Measurements from ENCODE around the gene RPL29. TPM values are rescaled to one million over a fixed set of nuclear protein-coding genes. Genes with fewer than 3 reads are reported as not detected.

Gene RPL29
- total RNA-seq, 1 donor from 2014 or later = 765 TPM

- H3K27ac ChIP-seq = no peak overlapping the region
- intact Hi-C loops (cut with DNase I) = no loop called here
Measured at GRCh38 chr3:51949121-51949520, 46.6 kb downstream of the RPL29 start.

GRCh38 chr3:51948016-51948580 lies 47.6 kb downstream of the RPL29 start:
- H3K27ac ChIP-seq = no peak overlapping the region
- intact Hi-C loops (cut with DNase I) = no loop called here
- TF ChIP-seq CTCF (IDR thresholded peaks at IDR 0.05) = no peak
- DNase-seq (peak; percentile 35), ATAC-seq (no peak)
- H3K4me1 ChIP-seq = peaks cover 4% of the 10 kb centered on the region
- H3K27me3 ChIP-seq (ENCODE audit: low read depth) = no peaks in the 10 kb centered on the region
- H3K4me3 ChIP-seq = no peak overlapping the region
- no peaks in the 10 kb centered on the region for H3K9me3 ChIP-seq
- H3K36me3 ChIP-seq = peaks cover 22% of the 10 kb centered on the region

More at GRCh38 chr3:51949121-51949520, 46.6 kb downstream of the RPL29 start:
- Histone ChIP-seq H3K36me3 (peaks cover 22% of the 10 kb centered on the region), H3K4me1 (peaks cover 4% of the 10 kb centered on the region), H3K9me3 (no peaks in the 10 kb centered on the region), H3K4me3 (no peak overlapping the region), H3K27me3 (ENCODE audit: low read depth) (no peaks in the 10 kb centered on the region)
- ATAC-seq (no peak), DNase-seq (no peak)
- no peak for TF ChIP-seq CTCF (IDR thresholded peaks at IDR 0.05)

DNA sequence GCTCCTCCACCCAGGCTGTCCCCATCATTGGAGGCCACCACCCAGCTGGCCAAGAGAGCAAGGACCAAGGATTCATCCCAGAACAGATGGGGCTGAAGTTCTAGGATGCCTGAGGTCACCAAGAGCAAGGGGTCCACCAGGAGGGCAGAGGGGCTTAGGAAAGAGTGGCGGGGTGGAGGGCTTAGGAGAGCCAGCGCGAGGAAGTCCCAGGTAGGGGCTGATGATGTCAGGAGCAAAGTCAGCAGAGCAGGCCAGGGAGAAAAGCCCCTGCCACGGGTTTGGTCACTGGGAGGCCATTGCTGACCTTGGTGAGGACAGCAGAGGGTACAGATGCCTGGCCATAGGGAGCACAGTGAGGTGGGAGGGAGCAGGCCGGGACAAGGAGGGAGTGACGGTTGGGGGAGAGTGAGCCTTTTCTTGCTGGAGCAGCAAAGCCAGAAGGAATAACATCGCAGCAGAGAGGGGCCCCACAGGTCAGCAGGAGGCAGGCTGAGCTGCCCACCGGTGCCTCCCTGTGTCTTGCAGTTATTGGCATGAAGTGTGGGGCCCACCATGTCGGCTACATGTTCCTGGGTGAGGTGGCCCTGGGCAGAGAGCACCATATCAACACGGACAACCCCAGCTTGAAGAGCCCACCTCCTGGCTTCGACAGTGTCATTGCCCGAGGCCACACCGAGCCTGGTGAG lies 48.3 kb downstream of the RPL29 start:
- Histone ChIP-seq H3K9me3 (no peaks in the 10 kb centered on the region), H3K36me3 (peaks cover 22% of the 10 kb centered on the region), H3K4me1 (peaks cover 11% of the 10 kb centered on the region), H3K27ac (no peak overlapping the region), H3K4me3 (no peak overlapping the region), H3K27me3 (ENCODE audit: low read depth) (no peaks in the 10 kb centered on the region)
- ATAC-seq (no peak), DNase-seq (no peak)
- intact Hi-C loops (cut with DNase I) = no loop called here
- TF ChIP-seq CTCF (IDR thresholded peaks at IDR 0.05) = no peak

- Histone ChIP-seq H3K27ac (no peak overlapping the region), H3K4me1 (peaks cover 12% of the 10 kb centered on the region), H3K36me3 (peaks cover 22% of the 10 kb centered on the region), H3K27me3 (ENCODE audit: low read depth) (no peaks in the 10 kb centered on the region), H3K9me3 (no peaks in the 10 kb centered on the region), H3K4me3 (no peak overlapping the region)
- intact Hi-C loops (cut with DNase I) = no loop called here
- DNase-seq (no peak), ATAC-seq (no peak)
- no peak for TF ChIP-seq CTCF (IDR thresholded peaks at IDR 0.05)
Measured at GRCh38 chr3:51946796-51947195, 48.9 kb downstream of the RPL29 start.

GRCh38 chr3:51945926-51946705 lies 49.6 kb downstream of the RPL29 start:
- peaks cover 14% of the 10 kb centered on the region for H3K4me1 ChIP-seq
- no peak overlapping the region for H3K4me3 ChIP-seq
- H3K36me3 ChIP-seq = peaks cover 22% of the 10 kb centered on the region
- no peaks in the 10 kb centered on the region for H3K9me3 ChIP-seq
- TF ChIP-seq CTCF (IDR thresholded peaks at IDR 0.05) = no peak
- no peak for ATAC-seq
- no peaks in the 10 kb centered on the region for H3K27me3 ChIP-seq (ENCODE audit: low read depth)
- no peak overlapping the region for H3K27ac ChIP-seq
- no peak for DNase-seq
- intact Hi-C loops (cut with DNase I) = no loop called here

Measured in lower lobe of right lung (tissue), 2 donors.